Measurements from ENCODE around the gene STAP2.
A peak's percentile ranks its signal among the peaks of the same experiment; 100 is the strongest.
"Not testable (repeated sequence)": the region's sequence is repeated elsewhere in the genome, so short reads cannot be mapped to it uniquely, and the experiment has no call there.

STAP2 gene

DNA sequence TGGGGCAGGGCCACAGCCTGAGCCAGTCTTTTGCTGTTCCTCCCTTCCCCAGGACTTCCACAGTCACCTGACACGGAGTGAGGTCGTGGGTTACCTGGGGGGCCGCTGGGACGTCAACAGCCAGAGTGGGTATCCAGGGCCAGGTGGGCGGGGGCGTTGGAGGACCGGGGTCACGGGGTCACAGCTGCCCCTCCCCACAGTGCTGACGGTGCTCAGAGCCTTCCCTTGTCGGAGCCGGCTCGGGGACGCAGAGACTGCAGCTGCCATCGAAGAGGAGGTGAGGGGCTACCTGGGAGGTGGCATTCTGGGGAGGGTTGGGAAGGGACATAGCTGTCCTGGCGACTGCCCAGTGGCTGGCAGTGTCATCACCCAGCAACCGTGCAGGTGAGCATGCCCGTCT is 16.3 kb upstream of the STAP2 start:
- DNase-seq: no peak

DNA sequence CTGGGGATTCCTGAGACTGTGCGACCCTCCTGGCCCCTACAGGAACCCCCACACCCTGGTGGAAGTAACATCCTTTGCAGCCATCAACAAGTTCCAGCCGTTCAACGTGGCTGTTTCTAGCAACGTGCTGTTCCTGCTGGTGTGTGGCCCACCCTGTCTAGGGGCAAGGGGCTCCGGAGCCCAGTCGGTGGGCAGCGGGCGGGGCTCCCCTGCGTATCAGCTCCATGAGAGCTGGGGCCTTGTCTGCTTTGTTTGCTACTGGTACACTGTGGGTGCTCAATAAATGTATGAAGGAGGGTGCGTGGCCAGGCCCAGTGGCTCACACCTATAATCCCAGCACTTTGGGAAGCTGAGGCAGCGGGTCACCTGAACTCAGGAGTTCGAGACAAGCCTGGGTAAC is 15.7 kb upstream of the STAP2 start:
- no peak for DNase-seq

DNA sequence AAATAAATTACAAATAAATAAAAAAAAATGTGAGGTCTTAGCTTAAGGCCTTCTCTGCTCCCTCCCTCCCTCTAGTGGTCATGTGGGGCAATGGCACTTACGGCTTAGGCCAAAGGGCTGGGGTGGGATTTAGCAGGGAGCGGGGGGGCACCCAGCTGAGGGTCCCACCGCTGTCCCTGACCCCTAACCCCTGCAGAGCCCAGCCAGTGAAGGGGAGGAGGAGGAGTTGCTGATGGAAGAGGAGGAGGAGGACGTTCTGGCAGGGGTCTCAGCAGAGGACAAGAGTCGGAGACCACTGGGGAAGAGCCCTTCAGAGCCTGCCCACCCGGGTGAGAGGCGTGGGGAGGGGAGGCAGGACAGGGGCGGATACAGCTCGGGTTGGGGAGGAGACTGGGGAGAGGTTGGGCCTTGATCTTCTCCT is 14.1 kb upstream of the STAP2 start:
- DNase-seq: peak; percentile 60

DNA sequence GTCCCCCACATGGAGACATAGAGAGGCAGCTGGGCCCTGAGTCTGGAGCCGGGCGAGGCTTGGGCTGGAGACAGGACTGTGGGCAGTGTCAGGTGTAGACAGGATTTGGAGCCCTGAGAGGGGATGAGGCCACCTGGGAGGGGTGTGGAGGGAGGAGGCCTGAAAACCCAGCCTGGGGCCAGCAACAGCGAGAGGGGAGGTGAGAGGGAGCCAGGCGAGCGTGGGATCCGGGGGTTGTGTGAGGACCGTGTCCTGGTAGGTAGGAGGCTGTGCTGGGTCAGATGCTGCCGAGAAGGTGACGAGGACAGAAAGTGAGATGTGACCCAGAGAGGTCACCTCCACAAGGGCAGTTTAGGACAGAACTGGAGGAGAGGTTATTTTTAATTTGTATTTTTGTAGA is 12.1 kb upstream of the STAP2 start:
- peak; percentile 28 for DNase-seq

DNA sequence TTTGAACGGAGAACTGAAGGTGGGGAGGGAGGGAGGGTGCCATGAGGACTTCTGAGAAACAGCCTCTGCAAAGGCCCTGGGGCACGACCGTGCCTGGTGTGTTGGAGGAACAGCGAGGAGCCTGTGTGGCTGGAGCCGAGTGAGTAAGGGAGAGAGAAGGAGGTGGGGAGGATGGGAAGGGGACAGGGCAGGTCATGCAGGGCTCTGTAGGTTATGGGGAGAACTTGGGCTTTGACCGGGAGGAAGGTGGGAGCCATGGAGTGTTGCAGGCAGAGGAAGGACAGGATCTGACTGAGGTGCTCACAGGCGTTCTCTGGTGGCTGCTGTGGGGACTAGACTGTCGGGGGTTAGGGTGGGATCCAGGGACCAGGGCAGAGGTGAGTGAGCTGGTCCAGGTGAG is 11.5 kb upstream of the STAP2 start:
- DNase-seq: no peak

DNA sequence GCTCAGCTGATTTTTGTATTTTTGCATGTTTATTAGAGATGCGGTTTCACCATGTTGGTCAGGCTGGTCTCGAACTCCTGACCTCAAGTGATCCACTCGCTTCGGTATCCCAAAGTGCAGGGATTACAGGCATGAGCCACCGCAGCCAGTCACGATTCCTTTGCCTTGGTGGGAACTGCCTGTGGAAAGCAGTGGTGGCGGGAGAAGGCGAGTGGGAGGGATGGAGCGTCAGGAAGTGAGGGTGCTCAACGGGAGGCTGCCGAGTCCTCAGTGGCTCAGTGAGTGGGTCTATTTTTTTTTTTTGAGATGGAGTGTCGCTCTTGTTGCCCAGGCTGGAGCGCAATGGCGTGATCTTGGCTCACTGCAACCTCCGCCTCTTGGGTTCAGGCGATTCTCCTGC is 10.6 kb upstream of the STAP2 start:
- DNase-seq: not testable (repeated sequence)

DNA sequence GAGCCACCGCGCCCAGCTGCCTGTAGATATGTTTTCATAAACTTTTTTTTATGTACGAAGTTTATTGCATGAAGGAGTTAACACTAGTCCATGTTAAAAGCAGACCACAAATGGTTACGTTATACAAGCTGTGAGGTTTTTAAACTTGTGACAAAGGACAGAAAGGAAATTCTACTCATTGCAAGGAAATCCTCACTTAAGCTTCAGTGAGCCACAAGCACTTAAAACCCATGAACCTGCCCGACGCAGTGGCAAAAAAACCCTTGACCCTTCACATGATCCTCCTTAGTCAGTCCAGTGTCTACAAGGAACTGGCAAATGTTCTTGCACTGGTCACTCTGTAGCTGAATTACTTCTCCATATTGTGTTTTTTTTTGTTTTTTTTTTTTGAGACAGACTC is 8.9 kb upstream of the STAP2 start:
- DNase-seq: no peak

DNA sequence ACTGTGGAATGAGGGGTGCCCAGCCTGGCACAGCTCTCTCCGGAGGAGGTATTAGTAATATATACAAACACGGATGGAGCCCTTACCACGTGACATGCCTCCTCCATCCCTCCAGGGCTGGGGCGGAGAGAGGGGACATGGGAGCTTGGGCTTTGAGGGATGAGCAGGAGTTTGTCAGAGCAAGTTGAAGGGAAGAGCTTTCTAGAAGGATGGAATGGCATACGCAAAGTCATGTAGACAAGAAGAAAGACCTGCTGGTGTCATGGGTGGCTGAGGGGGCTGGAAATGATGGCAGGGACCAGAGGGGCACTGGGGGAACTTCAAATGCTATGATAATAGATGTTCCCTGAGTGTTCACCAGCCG is 7.4 kb upstream of the STAP2 start:
- DNase-seq: no peak

DNA sequence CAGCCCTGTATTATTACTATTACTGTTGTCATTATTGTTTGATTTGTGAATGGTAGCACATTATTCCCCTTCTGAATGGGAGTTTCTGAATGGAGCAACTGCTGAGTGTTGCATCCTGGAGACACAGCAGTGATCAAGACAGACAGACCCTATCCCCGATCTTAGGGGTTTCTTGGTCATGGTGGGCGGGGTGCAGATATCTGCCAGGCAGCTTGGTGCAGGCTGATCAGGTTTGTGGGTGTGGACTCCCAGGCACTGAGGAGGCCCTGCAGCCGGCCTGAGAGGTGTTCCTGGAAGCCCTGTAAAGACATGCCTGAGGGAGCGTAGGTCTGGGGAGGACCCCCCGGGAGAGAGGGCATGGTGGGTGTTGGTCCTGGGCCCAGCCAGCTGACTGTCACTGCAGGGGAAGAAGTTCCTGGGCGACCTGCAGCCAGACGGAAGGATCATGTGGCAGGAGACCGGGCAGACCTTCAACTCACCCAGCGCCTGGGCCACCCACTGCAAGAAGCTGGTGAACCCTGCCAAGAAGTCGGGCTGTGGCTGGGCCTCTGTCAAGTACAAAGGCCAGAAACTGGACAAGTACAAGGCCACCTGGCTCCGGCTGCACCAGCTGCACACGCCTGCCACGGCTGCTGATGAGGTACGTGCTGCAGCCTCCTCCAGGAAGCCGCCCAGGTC is 6.9 kb upstream of the STAP2 start:
- DNase-seq: no peak

DNA sequence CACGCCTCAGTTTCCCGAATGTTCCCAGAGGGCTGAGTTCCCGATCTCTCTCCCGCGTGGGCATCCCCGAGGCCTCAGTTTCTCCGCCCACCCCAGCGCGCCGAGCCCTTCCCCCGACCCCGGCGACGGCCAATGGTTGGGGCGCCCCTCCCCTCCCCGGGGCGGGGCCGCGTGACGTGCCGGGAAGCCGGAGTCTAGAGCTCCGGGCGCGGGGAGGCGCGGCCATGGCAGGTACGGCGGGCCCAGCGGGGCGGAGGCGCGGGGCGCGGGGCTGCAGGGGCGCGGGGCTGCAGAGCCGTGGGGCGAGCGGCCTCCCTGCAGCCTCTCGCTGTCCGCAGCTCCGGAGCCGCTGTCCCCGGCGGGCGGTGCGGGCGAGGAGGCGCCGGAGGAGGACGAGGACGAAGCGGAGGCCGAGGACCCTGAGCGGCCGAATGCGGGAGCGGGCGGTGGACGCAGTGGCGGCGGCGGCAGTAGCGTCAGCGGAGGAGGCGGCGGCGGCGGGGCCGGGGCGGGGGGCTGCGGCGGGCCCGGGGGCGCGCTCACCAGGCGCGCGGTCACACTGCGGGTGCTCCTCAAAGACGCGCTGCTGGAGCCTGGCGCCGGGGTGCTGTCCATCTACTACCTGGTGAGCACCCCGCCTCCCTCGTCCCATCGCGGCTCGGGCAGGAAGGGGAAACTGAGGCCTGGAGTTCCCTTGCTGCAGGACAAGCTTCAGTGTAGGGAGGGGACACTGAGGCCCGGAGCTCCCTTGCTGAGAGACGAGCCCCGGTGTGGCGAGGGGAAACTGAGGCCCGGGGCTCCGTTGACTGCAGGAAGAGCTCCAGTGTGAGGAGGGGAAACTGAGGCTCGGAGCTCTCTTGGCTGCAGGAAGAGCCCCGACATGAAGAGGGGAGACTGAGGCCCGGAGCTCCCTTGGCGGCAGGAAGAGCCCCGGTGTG is 5.0 kb upstream of the STAP2 start, which contains the start of gene MPND:
Gene MPND (plus strand): TSS at position 193 of the 938 bp plus-strand sequence. CDS start 32 bp downstream, at position 225.
- DNase-seq: peak; percentile 97

DNA sequence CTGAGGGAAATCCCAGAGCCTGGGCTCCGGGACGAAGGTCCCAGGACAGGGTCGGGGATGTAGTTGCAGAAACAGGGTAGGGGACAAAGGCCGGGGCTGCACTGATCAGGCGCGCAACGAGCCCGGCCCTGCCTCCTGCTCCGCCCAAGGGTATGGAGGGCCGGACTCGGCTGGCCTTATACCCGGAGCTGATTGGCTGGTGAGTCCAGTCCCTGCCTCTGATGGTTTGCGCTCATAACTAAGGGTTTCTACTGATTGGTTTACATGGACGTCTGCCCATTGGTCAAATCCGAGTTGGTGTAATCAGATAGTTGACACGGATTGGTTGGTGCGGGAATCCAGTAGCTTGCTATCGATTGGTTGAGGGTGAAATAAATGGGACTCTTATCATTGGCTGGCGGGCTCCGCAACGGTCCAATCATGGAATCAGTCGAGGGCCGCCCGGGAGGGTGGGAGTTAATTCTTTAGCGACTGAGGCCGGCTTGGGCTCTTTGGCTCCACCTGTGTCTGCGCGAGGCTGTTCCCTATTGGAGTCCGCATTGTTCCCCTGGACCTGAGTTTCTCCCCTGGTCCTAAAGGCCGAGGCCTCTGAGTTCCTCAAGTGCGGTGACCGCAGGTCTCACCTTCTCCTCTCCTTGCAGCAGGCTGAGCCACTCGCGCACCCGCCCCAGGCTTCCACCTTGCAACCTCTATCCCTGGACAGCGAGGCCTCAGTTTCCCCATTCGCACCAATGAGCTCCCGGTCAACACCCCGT is 4.2 kb upstream of the STAP2 start:
- DNase-seq: peak; percentile 86

DNA sequence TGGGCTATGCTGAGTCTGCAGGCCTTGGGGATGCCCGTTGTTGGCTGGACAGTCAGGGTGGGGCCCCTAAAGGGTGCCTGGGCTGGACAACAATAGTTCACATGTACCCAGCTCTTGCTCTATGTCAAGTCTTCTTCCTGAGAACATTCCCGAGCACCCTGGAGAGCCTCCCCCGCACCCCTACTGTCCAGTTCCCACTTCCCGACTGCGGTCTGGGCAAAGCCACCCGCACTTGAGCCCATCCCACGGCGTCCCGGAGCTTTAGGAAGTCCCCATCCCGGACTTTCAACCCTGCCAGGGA is 3.6 kb upstream of the STAP2 start:
- no peak for DNase-seq

DNA sequence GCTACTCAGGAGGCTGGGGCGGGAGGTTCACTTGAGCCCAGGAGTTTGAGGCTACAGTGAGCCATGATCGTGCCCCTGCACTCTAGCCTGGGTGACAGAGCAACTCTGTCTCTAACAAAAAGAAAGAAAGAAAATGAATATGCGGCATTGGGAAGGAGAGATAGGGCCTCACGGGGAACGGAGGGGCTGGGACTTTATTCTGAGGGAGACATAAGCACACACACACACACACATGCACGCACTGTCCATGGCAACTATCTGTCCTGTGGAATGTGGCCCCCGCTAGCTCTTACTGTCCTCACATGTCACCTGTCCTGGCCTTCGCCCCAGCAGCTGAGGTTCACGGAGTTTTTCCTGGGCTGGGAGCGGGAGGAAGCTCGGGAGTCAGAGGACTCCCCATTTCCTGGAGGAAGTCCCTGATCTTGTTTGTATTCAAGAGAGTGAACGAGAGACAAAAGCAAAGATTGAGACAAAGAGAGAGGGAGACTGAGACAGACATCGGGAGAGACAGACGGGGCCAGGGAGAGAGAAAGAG is 654 bp downstream of the STAP2 start:
- no peak for DNase-seq

DNA sequence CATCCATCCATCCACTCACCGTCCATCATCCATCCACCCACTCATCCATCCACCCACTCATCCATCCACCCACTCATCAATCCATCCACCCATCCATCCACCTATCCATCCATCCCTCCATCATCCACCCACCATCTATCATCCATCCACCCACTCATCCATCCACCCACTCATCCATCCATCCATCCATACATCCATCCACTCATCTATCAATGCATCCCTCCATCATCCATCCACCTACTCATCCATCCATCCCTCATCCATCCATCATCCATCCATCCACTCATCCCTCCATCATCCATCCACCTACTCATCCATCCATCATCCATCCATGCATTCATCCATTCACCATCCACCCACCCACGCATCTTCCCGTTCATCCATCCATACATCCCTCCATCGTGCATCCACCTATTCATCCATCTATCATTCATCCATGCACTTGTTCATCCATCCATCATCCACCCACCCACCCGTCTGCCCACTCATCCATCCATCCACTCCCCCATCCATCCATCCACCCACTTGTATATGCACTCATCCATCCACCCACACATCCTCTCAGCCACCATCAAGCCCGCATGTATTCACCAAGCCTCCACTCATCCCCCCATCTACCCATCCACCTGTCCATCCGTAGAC is 3.6 kb downstream of the STAP2 start:
- no peak for DNase-seq

DNA sequence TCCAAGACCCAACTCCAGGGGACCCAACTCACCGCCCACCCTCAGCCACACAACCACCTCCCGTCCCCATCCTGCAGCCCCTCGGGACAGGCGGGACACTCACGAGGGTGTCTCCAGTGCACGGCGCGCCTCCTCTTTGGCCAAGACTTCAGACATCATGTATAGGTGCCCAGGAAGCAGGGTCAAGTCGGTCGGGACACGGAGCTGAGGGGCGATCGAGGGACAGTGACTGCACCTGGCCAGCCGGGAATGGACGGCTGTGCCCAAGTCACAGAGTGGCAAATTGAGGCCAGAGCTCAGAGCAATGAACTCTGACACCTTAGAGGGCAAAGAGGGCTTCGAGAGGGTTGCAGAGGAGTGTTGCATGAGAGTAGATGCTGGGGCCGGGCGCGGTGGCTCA is 8.8 kb downstream of the STAP2 start:
- no peak for DNase-seq

DNA sequence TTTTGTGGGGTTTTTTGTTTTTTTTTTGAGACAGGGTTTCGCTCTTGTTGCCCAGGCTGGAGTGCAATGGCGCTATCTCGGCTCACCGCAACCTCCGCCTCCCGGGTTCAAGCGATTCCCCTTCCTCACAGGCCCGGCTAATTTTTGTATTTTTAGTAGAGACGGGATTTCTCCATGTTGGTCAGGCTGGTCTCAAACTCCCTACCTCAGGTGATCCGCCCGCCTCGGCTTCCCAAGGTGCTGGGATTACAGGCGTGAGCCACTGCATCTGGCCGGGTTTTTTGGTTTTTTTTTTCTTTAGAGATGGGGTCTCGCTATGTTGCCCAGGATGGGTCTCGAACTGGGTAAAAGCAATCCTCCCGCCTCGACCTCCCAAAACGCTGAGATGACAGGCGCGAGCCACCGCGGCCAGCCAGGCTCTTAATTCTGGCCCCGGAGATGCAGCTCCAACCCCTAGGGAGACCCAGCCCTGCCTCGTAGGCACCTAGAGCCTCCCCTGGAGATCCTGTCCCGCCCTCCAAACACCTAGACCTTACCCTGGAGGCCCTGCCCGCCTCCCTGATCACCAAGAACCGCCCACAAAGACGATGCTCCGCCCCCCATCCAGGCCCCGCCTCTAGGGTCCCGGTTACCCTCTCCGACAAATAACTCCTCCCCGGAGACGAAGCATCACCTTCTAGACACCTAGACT is 9.5 kb downstream of the STAP2 start:
- DNase-seq: peak; percentile 46

DNA sequence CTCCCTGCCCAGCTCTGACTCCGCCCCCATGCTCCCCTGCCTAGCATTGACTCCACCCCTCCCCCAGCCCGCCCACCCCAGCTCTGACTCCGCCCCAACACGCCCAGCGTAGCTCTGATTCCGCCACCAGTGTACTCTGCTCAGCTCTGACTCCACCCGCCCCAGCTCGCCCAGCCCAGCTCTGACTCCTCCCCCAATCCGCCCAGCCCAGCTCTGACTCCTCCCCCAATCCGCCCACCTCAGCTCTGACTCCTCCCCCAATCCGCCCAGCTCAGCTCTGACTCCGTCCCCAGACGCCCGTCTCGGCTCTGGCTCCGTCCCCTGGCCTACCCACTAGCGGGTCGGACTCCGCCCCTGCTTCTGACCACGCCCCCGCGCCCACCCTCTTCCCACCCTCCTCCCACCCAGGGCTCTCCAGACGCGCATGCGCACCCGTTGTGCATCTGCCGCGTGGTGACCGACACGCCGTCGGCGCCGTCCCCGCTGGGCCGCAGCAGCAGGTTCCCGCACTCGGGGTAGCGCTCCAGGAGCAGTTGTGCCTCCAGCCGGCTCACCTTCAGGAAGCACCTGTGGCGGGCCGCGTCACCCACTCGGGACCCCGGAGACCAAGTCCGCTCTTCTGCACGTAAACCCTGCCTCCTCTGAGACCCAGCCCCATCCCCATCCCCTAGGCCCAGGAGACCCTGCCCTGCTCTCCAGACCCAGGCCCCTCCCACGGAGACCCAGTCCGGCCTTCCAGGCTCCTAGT is 10.2 kb downstream of the STAP2 start:
- DNase-seq: peak; percentile 91

DNA sequence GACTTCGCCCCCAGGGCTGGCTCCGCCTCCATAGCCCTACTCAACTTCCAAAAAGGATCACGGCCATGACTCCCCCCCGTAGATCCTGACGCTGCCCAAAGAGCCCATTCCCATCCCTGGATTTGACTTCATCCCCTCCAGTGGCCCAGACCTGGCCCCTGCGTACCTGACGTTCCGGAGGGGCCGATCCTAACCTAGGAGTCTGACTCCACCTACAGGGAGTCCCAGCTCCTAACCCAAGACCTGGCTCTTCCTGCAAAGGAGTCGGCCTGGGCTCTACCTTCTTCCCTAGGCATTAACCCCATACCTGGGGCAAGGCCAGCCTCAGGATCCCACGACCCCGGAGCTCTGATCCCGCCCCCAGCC is 10.8 kb downstream of the STAP2 start:
- no peak for DNase-seq

DNA sequence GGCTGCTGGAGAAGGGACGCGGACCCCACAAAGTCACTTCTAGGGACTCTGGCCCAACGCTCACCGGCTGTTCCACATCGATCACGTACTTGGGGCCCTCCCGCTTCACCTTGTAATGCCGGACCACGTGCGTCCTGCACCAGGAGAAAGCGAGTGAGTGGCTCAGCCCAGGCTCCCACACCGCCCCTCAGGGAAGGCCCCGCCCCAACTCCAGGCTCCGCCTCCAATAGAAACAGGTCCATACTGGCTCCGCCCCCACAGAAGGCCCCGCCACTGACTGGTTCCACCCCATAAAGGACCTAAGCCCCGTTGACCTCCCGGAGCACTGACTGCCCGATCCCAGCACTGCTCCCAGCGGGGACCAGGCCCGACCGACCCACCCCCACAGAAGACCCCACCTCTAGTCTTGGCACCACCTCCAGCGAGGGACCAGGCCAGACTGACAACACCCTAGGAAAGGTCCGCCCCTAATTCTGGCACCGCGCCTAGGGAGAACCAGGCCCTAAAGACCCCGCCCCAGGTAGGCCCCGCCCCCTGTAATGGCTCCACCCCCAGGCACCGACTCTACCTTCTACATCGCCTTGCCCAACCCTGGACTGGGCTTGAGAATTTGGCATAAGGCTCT is 11.3 kb downstream of the STAP2 start:
- DNase-seq: peak; percentile 67

DNA sequence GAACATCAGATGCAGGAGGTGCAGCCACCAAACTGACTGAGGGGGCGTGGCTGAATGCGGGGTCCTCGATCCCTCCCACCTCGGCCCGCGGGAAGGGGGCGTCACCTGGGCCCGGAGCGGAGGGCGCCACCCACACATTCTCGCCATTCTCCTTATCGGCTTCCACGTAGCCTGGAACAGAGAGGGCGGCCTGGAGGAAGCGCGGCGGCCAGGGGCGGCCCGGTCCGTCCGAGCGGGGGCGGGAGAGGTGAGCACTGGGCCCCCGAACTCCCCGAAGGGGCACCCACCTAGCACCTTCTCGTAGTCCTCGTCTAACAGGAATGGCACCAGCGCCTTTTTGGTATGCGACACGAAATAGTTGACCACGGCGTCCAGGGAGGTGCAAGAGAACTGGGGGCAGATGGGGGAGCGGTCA is 11.8 kb downstream of the STAP2 start:
- no peak for DNase-seq

DNA sequence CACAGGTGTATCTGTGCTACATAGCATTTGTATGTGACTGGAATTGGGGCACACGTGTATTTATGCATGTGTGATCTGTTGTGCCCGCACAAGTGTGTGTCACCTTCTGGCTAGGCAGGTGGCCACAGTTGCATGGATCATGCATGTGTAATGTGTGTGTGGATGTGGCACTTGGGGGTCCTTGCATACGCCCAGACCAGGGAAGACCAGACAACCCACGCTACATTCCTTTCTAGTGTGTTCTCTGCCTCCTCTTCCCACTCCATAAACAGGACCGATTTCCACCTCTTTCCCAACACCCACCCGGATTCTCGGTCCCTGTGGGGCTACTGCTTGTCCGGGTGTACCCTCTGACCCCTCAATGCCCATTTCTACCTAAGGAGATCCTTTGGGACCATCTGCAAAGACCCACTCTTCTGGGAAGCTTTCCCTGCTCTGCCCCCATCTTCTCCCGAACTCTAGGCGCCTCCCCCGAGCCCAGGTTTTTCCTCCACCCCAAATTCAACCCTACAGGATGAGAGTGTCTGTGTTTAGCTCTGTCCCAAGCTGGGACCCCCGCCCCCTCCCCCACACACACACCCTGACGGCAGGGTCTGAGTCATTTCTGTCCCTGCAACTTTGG is 12.3 kb downstream of the STAP2 start:
- DNase-seq: no peak
